Measurements from ENCODE around the gene CLEC3B.

CLEC3B gene

DNA sequence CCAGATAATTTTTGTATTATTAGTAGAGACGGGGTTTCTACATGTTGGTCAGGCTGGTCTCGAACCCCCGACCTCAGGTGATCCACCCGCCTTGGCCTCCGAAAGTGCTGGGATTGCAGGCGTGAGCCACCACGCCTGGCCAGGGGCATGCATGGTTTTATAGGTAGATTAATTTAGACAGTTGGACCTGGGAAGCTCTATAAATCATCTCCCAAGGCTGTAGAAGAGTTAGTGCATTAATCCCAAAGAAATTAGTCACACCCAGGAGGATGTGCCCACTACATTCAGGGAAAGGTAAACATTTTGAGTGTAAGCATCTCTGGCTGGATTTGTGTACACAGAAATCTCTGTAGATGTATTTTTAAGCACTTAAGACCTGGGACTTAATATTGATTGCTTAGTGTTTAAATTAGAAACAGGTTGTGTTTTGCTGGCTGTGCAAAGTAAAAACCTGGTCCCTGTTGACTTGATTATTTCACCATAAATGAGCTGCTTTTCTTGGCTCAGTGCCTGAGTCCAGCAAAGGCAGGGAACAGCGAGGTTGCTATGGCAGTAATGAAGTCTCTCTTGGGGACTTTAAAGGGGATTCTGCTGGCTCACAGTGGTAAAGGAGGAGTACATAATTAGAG is 30.8 kb upstream of the CLEC3B start (continued):
- TF ChIP-seq ZNF146 (tag by site-specific recombination; IDR thresholded peaks at IDR 0.05): 0 out of 2 replicates have a peak, but pooled peaks have one; percentile 43
- peak; percentile 83 for TF ChIP-seq KLF10 (tag by site-specific recombination; IDR thresholded peaks at IDR 0.05)
- peak; percentile 70; the same call in 1 of the 2 replicates for TF ChIP-seq KLF7 (tag by site-specific recombination; IDR thresholded peaks at IDR 0.05; ENCODE audit: borderline replicate concordance)
- no peak for TF ChIP-seq ZNF280C (tag by site-specific recombination; IDR thresholded peaks at IDR 0.05)
- TF ChIP-seq, protein P1, sequence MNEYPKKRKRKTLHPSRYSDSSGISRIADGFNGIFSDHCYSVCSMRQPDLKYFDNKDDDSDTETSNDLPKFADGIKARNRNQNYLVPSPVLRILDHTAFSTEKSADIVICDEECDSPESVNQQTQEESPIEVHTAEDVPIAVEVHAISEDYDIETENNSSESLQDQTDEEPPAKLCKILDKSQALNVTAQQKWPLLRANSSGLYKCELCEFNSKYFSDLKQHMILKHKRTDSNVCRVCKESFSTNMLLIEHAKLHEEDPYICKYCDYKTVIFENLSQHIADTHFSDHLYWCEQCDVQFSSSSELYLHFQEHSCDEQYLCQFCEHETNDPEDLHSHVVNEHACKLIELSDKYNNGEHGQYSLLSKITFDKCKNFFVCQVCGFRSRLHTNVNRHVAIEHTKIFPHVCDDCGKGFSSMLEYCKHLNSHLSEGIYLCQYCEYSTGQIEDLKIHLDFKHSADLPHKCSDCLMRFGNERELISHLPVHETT (tag by site-specific recombination; IDR thresholded peaks at IDR 0.05): peak; percentile 53; the same call in 1 of the 2 replicates
- no peak for TF ChIP-seq ZNF239 (tag by site-specific recombination; IDR thresholded peaks at IDR 0.05)
- no peak for TF ChIP-seq ZNF624 (tag by site-specific recombination; IDR thresholded peaks at IDR 0.05)
- no peak for TF ChIP-seq ZNF221 (tag by site-specific recombination; IDR thresholded peaks at IDR 0.05; ENCODE audit: borderline replicate concordance)
- no peak for TF ChIP-seq SP3 (tag by site-specific recombination; IDR thresholded peaks at IDR 0.05)
- peak; percentile 35; the same call in 1 of the 2 replicates for TF ChIP-seq SP2 (tag by site-specific recombination; IDR thresholded peaks at IDR 0.05)
- TF ChIP-seq EGR2 (tag by site-specific recombination; IDR thresholded peaks at IDR 0.05; ENCODE audit: low read depth): 0 out of 2 replicates have a peak, but pooled peaks have one; percentile 5
- TF ChIP-seq, protein P2, sequence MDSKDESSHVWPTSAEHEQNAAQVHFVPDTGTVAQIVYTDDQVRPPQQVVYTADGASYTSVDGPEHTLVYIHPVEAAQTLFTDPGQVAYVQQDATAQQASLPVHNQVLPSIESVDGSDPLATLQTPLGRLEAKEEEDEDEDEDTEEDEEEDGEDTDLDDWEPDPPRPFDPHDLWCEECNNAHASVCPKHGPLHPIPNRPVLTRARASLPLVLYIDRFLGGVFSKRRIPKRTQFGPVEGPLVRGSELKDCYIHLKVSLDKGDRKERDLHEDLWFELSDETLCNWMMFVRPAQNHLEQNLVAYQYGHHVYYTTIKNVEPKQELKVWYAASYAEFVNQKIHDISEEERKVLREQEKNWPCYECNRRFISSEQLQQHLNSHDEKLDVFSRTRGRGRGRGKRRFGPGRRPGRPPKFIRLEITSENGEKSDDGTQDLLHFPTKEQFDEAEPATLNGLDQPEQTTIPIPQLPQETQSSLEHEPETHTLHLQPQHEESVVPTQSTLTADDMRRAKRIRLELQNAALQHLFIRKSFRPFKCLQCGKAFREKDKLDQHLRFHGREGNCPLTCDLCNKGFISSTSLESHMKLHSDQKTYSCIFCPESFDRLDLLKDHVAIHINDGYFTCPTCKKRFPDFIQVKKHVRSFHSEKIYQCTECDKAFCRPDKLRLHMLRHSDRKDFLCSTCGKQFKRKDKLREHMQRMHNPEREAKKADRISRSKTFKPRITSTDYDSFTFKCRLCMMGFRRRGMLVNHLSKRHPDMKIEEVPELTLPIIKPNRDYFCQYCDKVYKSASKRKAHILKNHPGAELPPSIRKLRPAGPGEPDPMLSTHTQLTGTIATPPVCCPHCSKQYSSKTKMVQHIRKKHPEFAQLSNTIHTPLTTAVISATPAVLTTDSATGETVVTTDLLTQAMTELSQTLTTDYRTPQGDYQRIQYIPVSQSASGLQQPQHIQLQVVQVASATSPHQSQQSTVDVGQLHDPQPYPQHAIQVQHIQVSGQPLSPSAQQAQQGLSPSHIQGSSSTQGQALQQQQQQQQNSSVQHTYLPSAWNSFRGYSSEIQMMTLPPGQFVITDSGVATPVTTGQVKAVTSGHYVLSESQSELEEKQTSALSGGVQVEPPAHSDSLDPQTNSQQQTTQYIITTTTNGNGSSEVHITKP (tag by site-specific recombination; IDR thresholded peaks at IDR 0.05): peak; percentile 80
- no peak for TF ChIP-seq ZFP41 (tag by site-specific recombination; IDR thresholded peaks at IDR 0.05; ENCODE audit: borderline replicate concordance)
- TF ChIP-seq ZNF629 (tag by site-specific recombination; IDR thresholded peaks at IDR 0.05): peak; percentile 84
- peak; percentile 30; the same call in 1 of the 2 replicates for TF ChIP-seq KLF9 (tag by site-specific recombination; IDR thresholded peaks at IDR 0.05; ENCODE audit: low read depth)
- TF ChIP-seq ZNF350 (tag by site-specific recombination; IDR thresholded peaks at IDR 0.05): no peak
- TF ChIP-seq ZNF223 (tag by site-specific recombination; IDR thresholded peaks at IDR 0.05): no peak
- no peak for TF ChIP-seq ZNF416 (tag by site-specific recombination; IDR thresholded peaks at IDR 0.05)
- TF ChIP-seq MYNN (tag by site-specific recombination; IDR thresholded peaks at IDR 0.05; ENCODE audit: borderline replicate concordance): 0 out of 2 replicates have a peak, but pooled peaks have one; percentile 51
- peak; percentile 98 for TF ChIP-seq SP7 (tag by site-specific recombination; IDR thresholded peaks at IDR 0.05)
- peak; percentile 81 for TF ChIP-seq ZIC2 (tag by site-specific recombination; IDR thresholded peaks at IDR 0.05)
- TF ChIP-seq OSR2 (tag by site-specific recombination; IDR thresholded peaks at IDR 0.05): peak; percentile 97
- peak; percentile 98 for TF ChIP-seq ZNF843 (tag by site-specific recombination; IDR thresholded peaks at IDR 0.05)
- no peak for TF ChIP-seq ZNF530 (tag by site-specific recombination; IDR thresholded peaks at IDR 0.05; ENCODE audit: low read depth)
- TF ChIP-seq ZNF398 (tag by site-specific recombination; IDR thresholded peaks at IDR 0.05): 0 out of 2 replicates have a peak, but pooled peaks have one; percentile 9
- TF ChIP-seq ZEB2 (tag by site-specific recombination; IDR thresholded peaks at IDR 0.05): 0 out of 2 replicates have a peak, but pooled peaks have one; percentile 22
- TF ChIP-seq, protein P3, sequence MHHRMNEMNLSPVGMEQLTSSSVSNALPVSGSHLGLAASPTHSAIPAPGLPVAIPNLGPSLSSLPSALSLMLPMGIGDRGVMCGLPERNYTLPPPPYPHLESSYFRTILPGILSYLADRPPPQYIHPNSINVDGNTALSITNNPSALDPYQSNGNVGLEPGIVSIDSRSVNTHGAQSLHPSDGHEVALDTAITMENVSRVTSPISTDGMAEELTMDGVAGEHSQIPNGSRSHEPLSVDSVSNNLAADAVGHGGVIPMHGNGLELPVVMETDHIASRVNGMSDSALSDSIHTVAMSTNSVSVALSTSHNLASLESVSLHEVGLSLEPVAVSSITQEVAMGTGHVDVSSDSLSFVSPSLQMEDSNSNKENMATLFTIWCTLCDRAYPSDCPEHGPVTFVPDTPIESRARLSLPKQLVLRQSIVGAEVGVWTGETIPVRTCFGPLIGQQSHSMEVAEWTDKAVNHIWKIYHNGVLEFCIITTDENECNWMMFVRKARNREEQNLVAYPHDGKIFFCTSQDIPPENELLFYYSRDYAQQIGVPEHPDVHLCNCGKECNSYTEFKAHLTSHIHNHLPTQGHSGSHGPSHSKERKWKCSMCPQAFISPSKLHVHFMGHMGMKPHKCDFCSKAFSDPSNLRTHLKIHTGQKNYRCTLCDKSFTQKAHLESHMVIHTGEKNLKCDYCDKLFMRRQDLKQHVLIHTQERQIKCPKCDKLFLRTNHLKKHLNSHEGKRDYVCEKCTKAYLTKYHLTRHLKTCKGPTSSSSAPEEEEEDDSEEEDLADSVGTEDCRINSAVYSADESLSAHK (tag by site-specific recombination; IDR thresholded peaks at IDR 0.05): peak; percentile 87
- no peak for TF ChIP-seq ZNF785 (tag by site-specific recombination; IDR thresholded peaks at IDR 0.05)
- peak; percentile 91 for TF ChIP-seq SCRT2 (tag by site-specific recombination; IDR thresholded peaks at IDR 0.05)
